SK-N-SH (cell line): Measurements from ENCODE around the gene PCDHGA1. TPM values are rescaled to one million over a fixed set of nuclear protein-coding genes. Genes with fewer than 3 reads are reported as not detected.

Experiments
- CTCF ChIA-PET: fragments of 300-600, 350-600 bp; formaldehyde crosslinking; extraction: SDS; loops from one replicate; lab custom pipeline; 2021; lab: Yijun Ruan, JAX
- POLR2A ChIA-PET: fragments of 350-600 bp; sonication (Branson Sonifier 250); formaldehyde crosslinking; extraction: SDS; loops from one replicate; lab custom pipeline; 2020; ENCODE audit warnings: antibody characterized with exemption, inconsistent platforms; lab: Yijun Ruan, JAX
- DNase-seq: peaks from one replicate; pipeline ENCODE4 v3.0.0; 2012
- H2AFZ ChIP-seq: fragments of 200-600 bp; sonication (generic); 2 replicates; pipeline ENCODE4 v1.8.1; 2016; ENCODE audit warnings: antibody characterized with exemption, mild to moderate bottlenecking, low read depth
- H3F3A ChIP-seq: fragments of 200-600 bp; sonication (generic); replicated peaks from 2 replicates; pipeline ENCODE3; 2016; ENCODE audit warnings: antibody characterized with exemption, mild to moderate bottlenecking; ENCODE audit not compliant: insufficient read depth
- H3K27ac ChIP-seq, 2 experiments: fragments of 200-500 bp in 1 of 2; fragments of 200-600 bp in 1 of 2; sonication (Bioruptor generic) in 1 of 2; sonication (generic), shearing (Covaris generic) in 1 of 2; 2 replicates each; pipeline versions ENCODE4 v1.5.1 to v1.6.1; 2014 to 2016; ENCODE audit warnings: low read depth in 2 of 2, inconsistent platforms in 1 of 2, low read length in 1 of 2, mild to moderate bottlenecking in 1 of 2, mixed read lengths in 1 of 2
- H3K27me3 ChIP-seq: fragments of 200-600 bp; sonication (generic), shearing (Covaris generic); 2 replicates; pipeline ENCODE4 v1.6.1; 2016; ENCODE audit warnings: mixed run types; ENCODE audit not compliant: insufficient read depth
- H3K36me3 ChIP-seq, 2 experiments: fragments of 200-500 bp in 1 of 2; fragments of 200-600 bp in 1 of 2; sonication (Bioruptor generic) in 1 of 2; sonication (generic) in 1 of 2; replicated peaks in 1 of 2; 2 replicates each; pipeline versions ENCODE3 to v1.5.1; 2014 to 2016; ENCODE audit warnings: low read length in 1 of 2, mild to moderate bottlenecking in 1 of 2; ENCODE audit not compliant: insufficient read depth in 2 of 2, control insufficient read depth in 1 of 2
- H3K4me1 ChIP-seq, 2 experiments: fragments of 200-500 bp in 1 of 2; fragments of 200-600 bp in 1 of 2; sonication (Bioruptor generic) in 1 of 2; sonication (generic), shearing (Covaris generic) in 1 of 2; 2 replicates each; pipeline versions ENCODE4 v1.5.1 to v1.6.1; 2014 to 2016; ENCODE audit warnings: low read depth in 1 of 2, low read length in 1 of 2, mixed run types in 1 of 2; ENCODE audit not compliant: insufficient read depth in 2 of 2, control insufficient read depth in 1 of 2
- H3K4me2 ChIP-seq: fragments of 200-600 bp; sonication (generic), shearing (Covaris generic); 2 replicates; pipeline ENCODE4 v1.6.1; 2017; ENCODE audit warnings: mixed run types
- H3K4me3 ChIP-seq, 2 experiments: fragments of 200-500 bp in 1 of 2; fragments of 200-600 bp in 1 of 2; sonication (Bioruptor generic) in 1 of 2; sonication (generic), shearing (Covaris generic) in 1 of 2; 2 replicates each; pipeline versions ENCODE4 v1.5.1 to v1.8.1; 2014 to 2016; ENCODE audit warnings: low read depth in 2 of 2, inconsistent platforms in 1 of 2, low read length in 1 of 2, mild to moderate bottlenecking in 1 of 2, mixed read lengths in 1 of 2, moderate library complexity in 1 of 2
- H3K79me2 ChIP-seq: fragments of 200-600 bp; sonication (generic); 2 replicates; pipeline ENCODE4 v1.8.1; 2017; ENCODE audit warnings: mild to moderate bottlenecking; ENCODE audit not compliant: insufficient read depth
- H3K9ac ChIP-seq: fragments of 200-600 bp; sonication (generic); 2 replicates; pipeline ENCODE4 v1.6.1; 2017; ENCODE audit warnings: mixed run types
- H3K9me2 ChIP-seq: fragments of 200-600 bp; sonication (generic); 2 replicates; pipeline ENCODE4 v1.6.1; 2017; ENCODE audit warnings: mixed run types
- H3K9me3 ChIP-seq: fragments of 200-600 bp; sonication (generic); 2 replicates; pipeline ENCODE4 v1.6.1; 2017; ENCODE audit warnings: mixed run types, mild to moderate bottlenecking, moderate library complexity
- H4K20me1 ChIP-seq: fragments of 200-600 bp; sonication (generic); 2 replicates; pipeline ENCODE4 v1.6.1; 2017; ENCODE audit warnings: mild to moderate bottlenecking, mixed run types; ENCODE audit not compliant: insufficient read depth
- CHD2 ChIP-seq: fragments of 150-350 bp; IDR thresholded peaks from 2 replicates; pipeline ENCODE4 v1.6.1; 2018; ENCODE audit warnings: low read length; ENCODE audit not compliant: partially characterized antibody
- ELF1 ChIP-seq: IDR thresholded peaks from 2 replicates; pipeline ENCODE4 v1.4.0; 2012
- EP300 ChIP-seq, 2 experiments: IDR thresholded peaks; 2 replicates each; pipeline versions ENCODE4 v1.4.0 to v1.6.1; 2012; ENCODE audit warnings: borderline replicate concordance in 1 of 2, low read depth in 1 of 2, low read length in 1 of 2
- EZH2phosphoT487 ChIP-seq: fragments of 200-600 bp; sonication (generic); IDR thresholded peaks from 2 replicates; pipeline ENCODE4 v1.6.1; 2017; ENCODE audit warnings: low read depth, mixed run types, mild to moderate bottlenecking, antibody characterized with exemption, moderate library complexity, borderline replicate concordance
- IRF3 ChIP-seq: fragments of 150-350 bp; IDR thresholded peaks from 2 replicates; pipeline ENCODE4 v1.6.1; 2016; ENCODE audit warnings: mild to moderate bottlenecking, low read depth, low read length
- MAX ChIP-seq: IDR thresholded peaks from 2 replicates; pipeline ENCODE4 v1.4.0; 2012; ENCODE audit warnings: low read depth
- MXI1 ChIP-seq: IDR thresholded peaks from 2 replicates; pipeline ENCODE4 v1.6.1; 2012; ENCODE audit warnings: mild to moderate bottlenecking, low read depth, low read length, improper control_type of control experiment
- NFIC ChIP-seq: IDR thresholded peaks from 2 replicates; pipeline ENCODE4 v1.4.0; 2012; ENCODE audit warnings: borderline replicate concordance
- RAD21 ChIP-seq: IDR thresholded peaks from 2 replicates; pipeline ENCODE4 v1.6.1; 2012; ENCODE audit warnings: mild to moderate bottlenecking, low read length
- REST ChIP-seq: IDR thresholded peaks from 2 replicates; pipeline ENCODE4 v1.6.1; 2012; ENCODE audit warnings: mild to moderate bottlenecking, low read depth, low read length, moderate library complexity
- RFX5 ChIP-seq: IDR thresholded peaks from 2 replicates; pipeline ENCODE4 v1.6.1; 2012; ENCODE audit warnings: mild to moderate bottlenecking, improper control_type of control experiment, low read length
- RXRA ChIP-seq: IDR thresholded peaks from 2 replicates; pipeline ENCODE4 v1.4.0; 2012; ENCODE audit warnings: low read depth, mild to moderate bottlenecking, borderline replicate concordance
- SIN3A ChIP-seq: IDR thresholded peaks from 2 replicates; pipeline ENCODE4 v1.6.1; 2012; ENCODE audit warnings: low read depth, mild to moderate bottlenecking, low read length, moderate library complexity, borderline replicate concordance
- SMC3 ChIP-seq: IDR thresholded peaks from 2 replicates; pipeline ENCODE4 v1.6.1; 2012; ENCODE audit warnings: low read depth, low read length, improper control_type of control experiment
- TAF1 ChIP-seq: IDR thresholded peaks from 2 replicates; pipeline ENCODE4 v1.6.1; 2012; ENCODE audit warnings: low read depth, mild to moderate bottlenecking, low read length, moderate library complexity, borderline replicate concordance
- TCF12 ChIP-seq: IDR thresholded peaks from 2 replicates; pipeline ENCODE4 v1.4.0; 2012
- TEAD4 ChIP-seq: IDR thresholded peaks from 2 replicates; pipeline ENCODE4 v1.4.0; 2012; ENCODE audit warnings: mild to moderate bottlenecking, borderline replicate concordance; ENCODE audit not compliant: insufficient read depth
- USF1 ChIP-seq: IDR thresholded peaks from 2 replicates; pipeline ENCODE4 v1.4.0; 2012; ENCODE audit warnings: low read depth, borderline replicate concordance
- YY1 ChIP-seq: IDR thresholded peaks from 2 replicates; pipeline ENCODE4 v1.4.0; 2012; ENCODE audit warnings: low read depth, mild to moderate bottlenecking
- WGBS: methylation state at CpG from one replicate; pipeline ENCODE4 v1.1.6; 2017; ENCODE audit warnings: low lambda C conversion rate; 5-methylcytosine and 5-hydroxymethylcytosine counted together
- polyA plus RNA-seq, 3 experiments: library from polyadenylated mRNA; depleted of rRNA; stranded (reverse); fragments of >200 nt; gene quantifications; 2 replicates each; pipeline ENCODE4 v1.2.3, GENCODE V29; 2012

The PCDHGA1 gene
- polyA plus RNA-seq, 1 of the 3 experiments (the other 2 are of a cell fraction): 1.2 TPM

- no peak for DNase-seq
- Histone ChIP-seq H2AFZ (no peak overlapping the region), H4K20me1 (no peaks in the 10 kb centered on the region), H3K9me2 (no peaks in the 10 kb centered on the region), H3K79me2 (peaks cover 45% of the 10 kb centered on the region; the same call in 1 of the 2 replicates), H3F3A (no peaks in the 10 kb centered on the region), H3K9me3 (0 out of 2 replicates have a peak, but pooled peaks cover 8% of the 10 kb centered on the region), H3K4me2 (no peak overlapping the region), H3K36me3 (no peaks in the 10 kb centered on the region), H3K27me3 (no peaks in the 10 kb centered on the region), H3K4me1 (no peaks in the 10 kb centered on the region), H3K9ac (no peak overlapping the region), H3K27ac (no peak overlapping the region), H3K4me3 (no peak overlapping the region)
- CTCF ChIA-PET: interaction anchor here (0.6 kb wide), 1 partner anchor 11 kb away, joined by 3 read pairs; no protein-coding TSS in a partner anchor
- 92% methylated on average over 1 of the region's 1 CpG for WGBS
- no peak for TF ChIP-seq REST
- no peak for TF ChIP-seq TEAD4
- no peak for TF ChIP-seq SMC3
- no peak for TF ChIP-seq RAD21
- no peak for TF ChIP-seq MAX
- TF ChIP-seq SIN3A: no peak
- no peak for TF ChIP-seq YY1
- TF ChIP-seq MXI1: no peak
- no peak for TF ChIP-seq NFIC
- no peak for TF ChIP-seq RFX5
- no peak for TF ChIP-seq TCF12
- no peak for TF ChIP-seq CHD2
- no peak for TF ChIP-seq ELF1
- no peak for TF ChIP-seq TAF1
- TF ChIP-seq RXRA: no peak
- TF ChIP-seq EZH2phosphoT487: no peak
- TF ChIP-seq IRF3: no peak
- TF ChIP-seq EP300 (IDR thresholded peaks at IDR 0.05; ENCODE audit: borderline replicate concordance in 1 of 2, low read depth in 1 of 2, low read length in 1 of 2): no peak
- TF ChIP-seq USF1: no peak
- POLR2A ChIA-PET: no interaction called here
Measured at GRCh38 chr5:141306630-141307029, 23.7 kb upstream of the PCDHGA1 start.
